NCI-H2227 (cell line): ENCODE results near the gene MYLIP.

Experiments used
- DNase-seq: peaks from one replicate; lab custom pipeline; 2025; ENCODE audit not compliant: unreplicated experiment; lab: John Stamatoyannopoulos, UW

MYLIP gene

GRCh38 chr6:16106991-16107787 lies 21.7 kb upstream of the MYLIP start:
- no peak for DNase-seq

GRCh38 chr6:16108419-16108818 lies 20.5 kb upstream of the MYLIP start:
- no peak for DNase-seq

DNA sequence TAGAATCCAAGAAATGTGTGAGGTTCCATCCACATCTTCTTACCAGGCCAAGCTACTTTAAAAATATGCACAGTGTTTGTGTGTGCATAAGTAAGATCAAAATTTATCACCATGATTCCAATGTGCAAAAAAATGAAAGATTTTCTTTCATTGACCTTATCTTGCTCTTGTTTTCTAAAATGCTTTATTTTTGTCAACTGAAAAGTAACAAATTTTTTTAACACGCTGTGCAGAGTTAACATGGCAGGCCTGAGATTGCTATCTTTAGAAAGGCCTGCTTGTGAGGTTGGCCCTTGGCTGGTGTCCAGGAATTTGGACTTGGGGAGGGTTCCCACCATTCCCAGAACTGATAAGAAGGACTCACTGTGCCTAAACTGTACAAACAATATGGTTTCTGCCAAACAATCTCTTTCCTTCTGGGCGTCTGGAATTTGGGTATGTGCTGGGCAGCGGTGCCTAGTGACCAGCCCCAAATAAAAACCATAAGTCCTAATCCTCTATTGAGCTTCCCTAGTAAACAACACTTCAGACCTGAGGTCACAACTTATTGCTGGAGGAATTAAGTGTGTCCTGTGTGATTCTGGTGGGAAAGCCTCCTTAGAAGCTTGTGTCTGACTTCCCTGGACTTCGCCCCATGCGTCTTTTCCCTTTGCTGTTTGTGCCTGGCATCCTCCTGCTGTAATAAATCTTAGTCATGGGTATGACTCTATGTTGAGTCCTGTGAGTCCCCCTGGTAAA lies 19.8 kb upstream of the MYLIP start:
- DNase-seq, result no peak

- no peak for DNase-seq
Observed at GRCh38 chr6:16109659-16110305, 19.1 kb upstream of the MYLIP start.

DNA sequence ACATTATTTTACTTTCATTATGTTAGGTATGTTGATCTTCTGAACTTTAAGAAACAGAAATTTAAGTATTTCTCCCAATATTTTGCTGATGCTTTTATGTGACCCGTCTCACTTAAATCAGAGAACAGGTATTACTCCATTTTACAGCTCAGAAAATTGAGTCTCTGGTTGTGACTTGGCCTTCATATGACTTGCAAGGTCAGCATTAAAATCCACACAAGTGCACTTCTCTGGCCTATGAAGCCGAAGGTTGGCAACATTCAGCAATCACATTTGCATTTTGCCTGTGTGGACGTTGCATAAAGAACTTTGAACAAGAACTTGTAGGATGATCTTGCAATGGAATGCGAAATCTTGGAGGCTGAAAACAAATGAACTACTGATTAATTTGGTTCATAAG lies 10.1 kb upstream of the MYLIP start:
- no peak for DNase-seq

- DNase-seq, result no peak
Observed at GRCh38 chr6:16121339-16121738, 7.5 kb upstream of the MYLIP start.

GRCh38 chr6:16122197-16122596 lies 6.7 kb upstream of the MYLIP start:
- no peak for DNase-seq

DNA sequence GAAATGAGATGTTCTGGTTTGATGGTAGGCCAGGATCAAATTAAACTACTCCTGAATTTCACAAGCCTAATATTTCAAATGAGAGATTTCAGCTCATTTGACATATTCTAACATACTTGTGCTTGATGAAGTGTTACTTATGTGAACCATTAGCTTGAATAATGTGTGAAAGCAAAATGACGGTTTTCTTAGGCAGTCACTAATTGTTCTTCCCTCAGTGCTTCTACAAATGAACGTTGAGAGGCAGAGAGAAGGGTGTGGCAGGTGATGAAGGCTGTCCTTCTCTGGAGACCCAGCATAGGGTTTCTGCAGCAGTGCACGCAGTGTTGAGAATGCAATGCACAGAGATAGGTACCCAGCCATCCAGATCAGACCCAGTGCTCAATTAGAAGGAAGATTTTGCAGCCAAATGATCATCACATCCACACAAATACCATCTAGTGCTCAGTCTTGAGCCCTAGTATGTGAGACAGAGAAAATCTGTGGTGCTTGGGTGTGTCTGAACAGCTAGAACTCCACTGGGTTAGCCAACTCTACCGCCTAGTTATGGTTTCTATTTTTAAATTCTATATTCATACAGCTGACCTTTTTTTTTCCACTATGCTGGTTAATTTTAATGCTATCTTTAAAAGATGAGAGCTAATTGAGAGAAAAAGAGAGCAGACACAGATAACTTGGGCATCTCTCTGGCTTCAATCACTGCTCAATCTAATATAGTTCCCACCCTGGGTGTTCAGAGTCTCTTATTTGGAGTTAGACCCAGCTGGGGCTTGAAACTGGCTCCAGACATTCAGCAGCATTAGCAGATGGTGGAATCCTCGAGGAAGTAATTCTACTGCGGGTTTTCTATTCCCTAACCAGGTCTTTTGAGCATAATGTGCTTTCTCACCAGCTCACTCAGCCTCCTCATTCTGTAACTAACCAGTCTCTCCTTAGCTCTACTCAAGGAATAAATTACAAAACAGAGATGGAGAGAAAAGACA lies 4.4 kb upstream of the MYLIP start:
- no peak for DNase-seq

DNA sequence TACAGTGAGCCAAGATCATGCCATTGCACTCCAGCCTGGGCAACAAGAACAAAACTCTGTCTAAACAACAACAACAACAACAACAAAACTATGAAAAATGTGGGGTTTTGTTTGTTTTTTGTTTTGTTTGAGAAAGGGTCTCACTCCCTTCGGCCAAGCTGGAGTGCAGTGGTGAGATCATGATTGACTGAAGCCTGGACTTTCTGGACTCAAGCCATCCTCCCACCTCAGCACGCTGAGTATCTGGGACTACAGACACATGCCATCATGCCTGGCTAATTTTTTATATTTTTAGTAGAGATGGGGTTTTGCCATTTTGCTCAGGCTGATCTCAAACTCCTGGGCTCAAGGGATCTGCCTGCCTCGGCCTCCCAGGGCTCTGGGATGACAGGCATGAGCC lies 2.8 kb upstream of the MYLIP start:
- DNase-seq, result no peak

DNA sequence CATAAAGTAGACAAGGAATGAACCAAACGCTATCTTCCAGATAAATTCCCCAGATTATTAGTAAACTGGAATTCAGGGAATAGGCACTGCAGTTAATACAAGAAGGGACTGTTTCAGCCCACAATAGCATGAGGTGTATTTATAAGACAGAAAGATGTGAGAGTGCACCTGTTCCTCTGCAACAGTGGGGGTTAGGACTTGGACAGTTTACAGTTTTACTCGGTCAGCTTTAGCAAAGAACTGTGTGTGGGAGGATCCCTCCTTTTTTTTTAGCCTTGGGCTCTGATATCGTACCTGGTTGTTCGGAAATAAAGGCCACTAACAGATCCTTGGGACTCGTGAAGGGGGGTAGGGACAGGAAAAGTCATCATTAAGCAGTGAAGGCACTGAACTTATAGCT lies 2.0 kb upstream of the MYLIP start:
- no peak for DNase-seq

GRCh38 chr6:16127471-16127870 lies 1.4 kb upstream of the MYLIP start:
- DNase-seq, result no peak

DNA sequence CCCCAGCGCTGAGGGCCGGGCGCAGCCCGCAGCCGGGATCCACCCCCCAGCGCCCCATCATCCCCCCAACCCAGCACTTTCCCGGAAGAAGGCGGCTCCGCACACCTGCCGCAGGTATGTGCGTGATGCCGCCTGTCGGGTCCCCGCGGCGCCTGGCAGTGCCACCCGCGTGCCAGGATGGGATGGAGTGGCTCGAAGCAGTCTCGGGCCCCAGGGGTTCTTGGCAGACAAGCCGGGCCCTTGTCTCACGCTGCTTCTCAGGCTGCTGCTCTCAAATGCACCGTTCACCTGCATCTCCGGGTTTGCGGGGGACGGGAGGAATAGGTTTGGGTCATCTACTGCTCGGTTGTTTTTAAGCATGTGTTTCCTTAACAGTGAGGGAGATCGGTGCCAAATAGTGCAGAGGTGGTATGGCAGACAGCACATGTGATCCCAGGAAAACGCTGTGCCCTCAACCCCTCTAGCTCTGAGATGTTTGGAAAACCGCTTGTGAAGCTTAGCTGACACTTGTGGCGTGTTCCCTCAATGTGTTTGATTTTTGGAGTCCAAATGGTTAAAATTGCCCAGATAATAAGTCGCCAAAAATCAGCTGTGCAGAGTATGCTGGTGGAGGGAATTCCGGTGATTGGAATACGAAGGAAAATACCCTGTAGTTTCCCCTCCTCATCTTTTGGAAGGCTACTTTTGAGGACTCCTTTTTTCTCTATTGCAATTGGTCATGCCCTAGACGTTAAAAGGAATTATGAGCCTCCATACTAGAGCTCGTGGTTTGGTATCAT lies 926 bp downstream of the MYLIP start:
- DNase-seq, result no peak

GRCh38 chr6:16130437-16130891 lies 1.6 kb downstream of the MYLIP start:
- DNase-seq, result no peak

DNA sequence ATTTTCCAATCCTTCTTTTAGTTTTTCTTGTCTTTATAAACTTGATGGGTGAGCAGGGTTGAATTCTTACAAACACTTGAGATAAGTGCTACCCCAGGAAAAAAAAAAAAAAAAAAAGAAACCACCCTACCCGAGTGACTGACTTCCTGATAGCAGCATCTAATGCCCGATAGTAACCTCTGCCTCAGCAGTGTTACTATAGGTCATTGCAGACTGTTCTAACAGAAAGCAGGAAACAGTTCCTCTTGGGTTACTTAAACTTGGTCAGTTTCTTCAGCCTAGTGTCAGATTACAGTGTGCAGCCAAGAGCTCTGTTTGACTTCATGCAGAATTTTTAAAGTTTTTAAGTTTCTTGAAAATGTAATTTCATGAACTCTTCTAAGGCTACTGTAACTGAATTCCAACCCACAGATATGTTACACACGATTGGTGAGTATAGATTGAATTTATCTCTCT lies 2.1 kb downstream of the MYLIP start:
- no peak for DNase-seq

DNA sequence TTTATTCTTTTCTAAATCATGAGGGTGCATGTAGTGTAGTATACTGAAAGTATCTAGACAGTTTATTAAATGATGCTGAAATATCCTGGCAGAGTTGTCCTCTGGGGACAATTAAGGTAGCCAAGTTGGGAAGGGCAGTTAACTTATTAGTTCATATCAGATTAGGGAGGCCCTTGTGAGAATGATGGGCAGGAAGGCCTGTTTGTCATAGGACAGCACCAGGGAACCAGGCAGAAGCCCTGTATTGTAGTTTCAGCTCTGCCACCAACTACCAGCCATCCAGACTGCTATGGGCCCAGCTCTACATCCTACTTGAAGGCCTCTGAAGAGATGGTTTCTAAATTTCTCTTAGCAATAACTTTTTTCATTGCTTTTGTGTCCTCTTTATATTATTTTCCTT lies 4.0 kb downstream of the MYLIP start:
- DNase-seq, result no peak

DNA sequence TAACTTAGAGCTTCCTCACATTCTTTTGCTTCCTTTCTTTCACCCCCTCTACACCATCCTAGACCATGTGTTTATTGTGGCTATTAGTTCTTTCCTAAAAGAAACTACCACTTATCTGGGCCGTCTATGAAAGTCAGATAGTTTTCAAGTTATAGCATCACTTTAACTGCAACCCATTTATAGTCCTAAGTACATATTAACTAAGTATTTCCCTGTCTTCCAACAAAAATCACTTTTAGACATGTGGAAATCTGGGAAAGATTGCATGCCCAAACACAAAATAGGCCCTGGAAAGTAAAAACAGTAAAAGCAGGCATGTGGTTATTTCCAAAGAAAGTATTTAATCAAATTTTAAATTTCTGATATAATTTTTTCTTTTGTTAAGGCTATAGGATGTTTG lies 5.5 kb downstream of the MYLIP start:
- no peak for DNase-seq

GRCh38 chr6:16135066-16135465 lies 6.2 kb downstream of the MYLIP start:
- no peak for DNase-seq

DNA sequence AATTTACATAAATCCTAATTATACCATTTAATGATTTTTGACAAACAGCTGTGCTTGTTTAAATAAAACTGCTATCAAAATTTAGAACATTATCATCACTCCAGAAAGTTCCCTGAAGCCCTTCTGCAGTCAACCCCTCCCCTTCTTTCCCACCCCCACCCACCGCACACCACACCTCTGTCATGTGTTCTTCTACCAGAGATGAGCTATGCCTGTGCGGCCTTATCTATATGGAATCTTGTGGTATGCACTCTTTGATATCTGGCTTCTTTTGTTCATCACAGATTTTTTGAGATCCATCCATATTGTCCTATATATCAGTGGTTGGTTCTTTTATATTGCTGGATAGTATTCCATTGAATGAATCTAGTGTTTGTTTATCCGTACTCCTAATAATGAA lies 7.2 kb downstream of the MYLIP start:
- DNase-seq, result no peak

DNA sequence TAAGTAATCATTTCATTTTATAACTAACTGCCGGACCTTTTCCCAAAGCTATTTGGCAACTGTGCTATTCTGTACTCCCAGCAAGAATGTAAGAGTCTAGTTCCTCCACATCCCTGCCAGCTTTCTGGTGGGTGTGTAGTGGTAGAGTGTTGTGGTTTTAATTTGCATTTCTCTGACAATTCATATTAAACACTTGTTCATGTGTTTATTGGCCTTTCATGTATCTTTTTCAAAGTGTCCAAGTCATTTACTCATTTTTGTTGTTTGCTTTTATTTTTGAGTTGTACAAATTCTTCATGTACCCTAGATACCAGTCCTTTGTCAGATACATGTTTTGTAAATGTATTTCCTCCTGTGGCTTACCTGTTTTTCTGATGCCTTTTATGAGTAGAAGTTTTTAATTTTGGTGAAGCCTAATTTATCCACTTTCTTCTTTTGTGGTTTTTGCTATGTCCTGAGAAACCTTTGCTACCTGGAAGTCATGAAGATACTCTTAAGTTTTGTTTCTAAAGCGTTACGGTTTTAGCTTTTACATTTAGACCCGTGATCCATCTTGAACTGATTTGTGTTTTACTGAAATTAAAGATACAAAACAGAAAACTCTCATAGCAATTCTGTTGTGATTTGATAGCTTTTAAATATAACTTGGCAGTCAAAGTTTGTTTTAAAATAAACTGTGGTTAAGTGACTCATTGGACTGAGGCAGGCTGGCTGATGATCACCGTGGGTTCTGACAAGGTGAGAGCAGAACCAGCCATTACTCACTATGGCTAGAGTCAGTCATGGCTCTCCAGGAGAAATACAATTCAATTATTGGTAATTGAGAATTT lies 8.0 kb downstream of the MYLIP start:
- DNase-seq, result no peak
